Parathyroid adenoma (tissue), 2 donors: ENCODE measurements around the gene PLEKHG5.

Experiments used
- H2AFZ ChIP-seq: fragments of 300-600 bp; sonication (generic); one replicate; pipeline ENCODE4 v1.7.0; 2017; ENCODE audit warnings: antibody characterized with exemption, mild to moderate bottlenecking
- H3K27ac ChIP-seq: fragments of 300-600 bp; sonication (generic); one replicate; pipeline ENCODE4 v1.7.0; 2017
- H3K27me3 ChIP-seq: fragments of 300-600 bp; sonication (generic); one replicate; pipeline ENCODE4 v1.7.0; 2017; ENCODE audit warnings: low read length; ENCODE audit not compliant: control insufficient read depth, insufficient read depth
- H3K36me3 ChIP-seq: fragments of 300-600 bp; sonication (generic); one replicate; pipeline ENCODE4 v1.7.0; 2017; ENCODE audit warnings: low read length; ENCODE audit not compliant: control insufficient read depth, insufficient read depth
- H3K4me1 ChIP-seq: fragments of 300-600 bp; sonication (generic); one replicate; pipeline ENCODE4 v1.7.0; 2017; ENCODE audit warnings: control low read depth
- H3K4me2 ChIP-seq: fragments of 300-600 bp; sonication (generic); one replicate; pipeline ENCODE4 v1.7.0; 2017; ENCODE audit warnings: low read length
- H3K4me3 ChIP-seq: fragments of 300-600 bp; sonication (generic); one replicate; pipeline ENCODE4 v1.7.0; 2017; ENCODE audit warnings: low read depth, low read length
- H3K79me2 ChIP-seq: fragments of 300-600 bp; sonication (generic); one replicate; pipeline ENCODE4 v1.7.0; 2017; ENCODE audit warnings: control low read depth
- H3K9ac ChIP-seq: fragments of 300-600 bp; sonication (generic); one replicate; pipeline ENCODE4 v1.7.0; 2017; ENCODE audit warnings: mild to moderate bottlenecking
- H3K9me3 ChIP-seq: fragments of 300-600 bp; sonication (generic); one replicate; pipeline ENCODE4 v1.7.0; 2017; ENCODE audit warnings: low read length; ENCODE audit not compliant: control insufficient read depth
- CTCF ChIP-seq: fragments of 300-600 bp; sonication (generic); IDR thresholded peaks from one replicate; pipeline ENCODE4 v1.7.0; 2017; ENCODE audit warnings: antibody characterized with exemption, mild to moderate bottlenecking
- donor health status: primary hyperparathyroidism.

PLEKHG5 gene

GRCh38 chr1:6467224-6467623 lies 24.2 kb downstream of the PLEKHG5 start:
- Histone ChIP-seq H2AFZ (no peak overlapping the region), H3K79me2 (no peaks in the 10 kb centered on the region), H3K9ac (no peak overlapping the region), H3K27ac (no peak overlapping the region), H3K4me1 (peaks cover 9% of the 10 kb centered on the region), H3K4me2 (no peak overlapping the region), H3K9me3 (no peaks in the 10 kb centered on the region), H3K4me3 (no peak overlapping the region), H3K36me3 (no peaks in the 10 kb centered on the region), H3K27me3 (no peaks in the 10 kb centered on the region)
- no peak for TF ChIP-seq CTCF

- H3K4me2 ChIP-seq = no peak overlapping the region
- no peaks in the 10 kb centered on the region for H3K9me3 ChIP-seq
- H3K27me3 ChIP-seq = no peaks in the 10 kb centered on the region
- peaks cover 9% of the 10 kb centered on the region for H3K4me1 ChIP-seq
- no peak overlapping the region for H3K27ac ChIP-seq
- no peak for TF ChIP-seq CTCF
- H3K4me3 ChIP-seq = no peak overlapping the region
- H3K36me3 ChIP-seq = no peaks in the 10 kb centered on the region
- no peak overlapping the region for H2AFZ ChIP-seq
- no peaks in the 10 kb centered on the region for H3K79me2 ChIP-seq
- H3K9ac ChIP-seq = no peak overlapping the region
These were observed 24.7 kb downstream of the PLEKHG5 start for GRCh38 chr1:6466751-6467150.

- H3K4me1 ChIP-seq = peaks cover 9% of the 10 kb centered on the region
- no peak within 1 kb of the TSS for H3K4me3 ChIP-seq
- no peaks in the 10 kb centered on the region for H3K36me3 ChIP-seq
- no peaks in the 10 kb centered on the region for H3K9me3 ChIP-seq
- no peak for TF ChIP-seq CTCF
- H3K79me2 ChIP-seq = no peaks in the 10 kb centered on the region
- no peak within 1 kb of the TSS for H3K4me2 ChIP-seq
- no peaks in the 10 kb centered on the region for H3K27me3 ChIP-seq
- no peak within 1 kb of the TSS for H2AFZ ChIP-seq
- H3K9ac ChIP-seq = no peak within 1 kb of the TSS
- peak within 1 kb of the TSS; percentile 53 for H3K27ac ChIP-seq
These were observed 25.4 kb downstream of the PLEKHG5 start, which contains the start of gene TNFRSF25 for GRCh38 chr1:6466023-6466422. TSS of gene TNFRSF25 (minus strand) at chr1:6466173. CDS start at chr1:6466107, 66 bp downstream.

GRCh38 chr1:6465461-6466005 lies 25.9 kb downstream of the PLEKHG5 start:
- no peak overlapping the region for H3K9ac ChIP-seq
- no peaks in the 10 kb centered on the region for H3K9me3 ChIP-seq
- no peak overlapping the region for H3K4me2 ChIP-seq
- no peak overlapping the region for H2AFZ ChIP-seq
- H3K4me1 ChIP-seq = peaks cover 9% of the 10 kb centered on the region
- no peaks in the 10 kb centered on the region for H3K79me2 ChIP-seq
- no peaks in the 10 kb centered on the region for H3K36me3 ChIP-seq
- no peak overlapping the region for H3K4me3 ChIP-seq
- peak overlapping the region; percentile 53 for H3K27ac ChIP-seq
- no peak for TF ChIP-seq CTCF
- H3K27me3 ChIP-seq = no peaks in the 10 kb centered on the region

GRCh38 chr1:6464915-6465314 lies 26.6 kb downstream of the PLEKHG5 start:
- no peak for TF ChIP-seq CTCF
- Histone ChIP-seq H3K4me1 (peaks cover 9% of the 10 kb centered on the region), H2AFZ (no peak overlapping the region), H3K9ac (no peak overlapping the region), H3K36me3 (no peaks in the 10 kb centered on the region), H3K27ac (peak overlapping the region; percentile 53), H3K27me3 (no peaks in the 10 kb centered on the region), H3K9me3 (no peaks in the 10 kb centered on the region), H3K4me3 (no peak overlapping the region), H3K4me2 (no peak overlapping the region), H3K79me2 (no peaks in the 10 kb centered on the region)
